HepG2 (cell line): ENCODE data around the gene TLDC2. TPM values are rescaled to one million over a fixed set of nuclear protein-coding genes. Genes with fewer than 3 reads are reported as not detected.

Source experiments
- DPF2 ChIP-seq: sonication (generic); formaldehyde crosslinking; IDR thresholded peaks from 2 replicates; pipeline ENCODE4 v1.4.0; 2020; ENCODE audit warnings: mild to moderate bottlenecking, low read depth, missing genetic modification reagents, borderline replicate concordance
- ERF ChIP-seq: IDR thresholded peaks from 2 replicates; pipeline ENCODE4 v1.6.1; 2018; ENCODE audit warnings: missing biosample characterization, missing genetic modification reagents
- KAT8 ChIP-seq: IDR thresholded peaks from 2 replicates; pipeline ENCODE4 v1.6.1; 2016; ENCODE audit warnings: missing genetic modification reagents, missing compliant biosample characterization
- MYC ChIP-seq: sonication (generic); formaldehyde crosslinking; IDR thresholded peaks from 2 replicates; pipeline ENCODE4 v1.9.0; 2021; ENCODE audit warnings: missing genetic modification reagents, borderline replicate concordance
- SOX5 ChIP-seq: IDR thresholded peaks from 2 replicates; pipeline ENCODE4 v1.6.1; 2016; ENCODE audit warnings: borderline replicate concordance
- SRSF1 ChIP-seq: fragments of 200-400 bp; formaldehyde crosslinking; optimal IDR thresholded peaks from 2 replicates; pipeline ENCODE3; 2017; ENCODE audit warnings: mild to moderate bottlenecking, low read depth, low read length, moderate library complexity
- ZNF232 ChIP-seq: sonication (generic); formaldehyde crosslinking; IDR thresholded peaks from 2 replicates; pipeline ENCODE4 v1.4.0; 2020; ENCODE audit warnings: missing genetic modification reagents, borderline replicate concordance
- ZNF251 ChIP-seq: sonication (generic); formaldehyde crosslinking; IDR thresholded peaks from 2 replicates; pipeline ENCODE4 v1.9.0; 2021; ENCODE audit warnings: mild to moderate bottlenecking, missing genetic modification reagents
- ZNF326 ChIP-seq: sonication (generic); formaldehyde crosslinking; IDR thresholded peaks from 2 replicates; pipeline ENCODE4 v1.4.0; 2020; ENCODE audit warnings: missing genetic modification reagents, borderline replicate concordance
- ZNF34 ChIP-seq: sonication (generic); formaldehyde crosslinking; IDR thresholded peaks from 2 replicates; pipeline ENCODE4 v1.4.0; 2020; ENCODE audit warnings: mild to moderate bottlenecking, missing genetic modification reagents, borderline replicate concordance
- ZNF660 ChIP-seq: sonication (generic); formaldehyde crosslinking; IDR thresholded peaks from 2 replicates; pipeline ENCODE4 v1.5.1; 2020; ENCODE audit warnings: mild to moderate bottlenecking, low read depth, missing genetic modification reagents, borderline replicate concordance
- ZNF761 ChIP-seq: sonication (generic); formaldehyde crosslinking; conservative IDR thresholded peaks from 2 replicates; pipeline ENCODE4 v1.4.0; 2020; ENCODE audit warnings: mild to moderate bottlenecking, missing genetic modification reagents
- polyA plus RNA-seq, 8 experiments: library from polyadenylated mRNA; depleted of rRNA in 3 of 8; stranded (reverse) in 7 of 8; unstranded in 1 of 8; fragments of >200 nt; fragmentation: Illumina TruSeq in 4 of 8; extraction: Trizol in 4 of 8; gene quantifications; 2 replicates each; pipeline versions ENCODE4 v1.2.1 to v1.2.3, GENCODE V29; 2011 to 2016; ENCODE audit warnings: low read depth in 4 of 8, missing spikeins in 1 of 8, mixed read lengths in 1 of 8; ENCODE audit not compliant: insufficient read depth in 1 of 8
- total RNA-seq, 5 experiments: library from RNA; depleted of rRNA; stranded (reverse); fragments of >200 nt; fragmentation: Illumina TruSeq; extraction: Trizol; gene quantifications; 2 replicates each; pipeline ENCODE4 v1.2.3, GENCODE V29; 2016; ENCODE audit warnings: low read depth in 1 of 5
- TF ChIP-seq, protein P1 (sequence below): sonication (generic); formaldehyde crosslinking; IDR thresholded peaks from 2 replicates; pipeline ENCODE4 v1.5.1; 2020; ENCODE audit warnings: mild to moderate bottlenecking, missing genetic modification reagents, moderate library complexity
- TF ChIP-seq, protein P2 (sequence below): sonication (generic); formaldehyde crosslinking; IDR thresholded peaks from 2 replicates; pipeline ENCODE4 v1.5.1; 2020; ENCODE audit warnings: missing genetic modification reagents, mild to moderate bottlenecking, borderline replicate concordance
- TF ChIP-seq, protein P3 (sequence below): sonication (generic); formaldehyde crosslinking; IDR thresholded peaks from 2 replicates; pipeline ENCODE4 v1.9.0; 2022; ENCODE audit warnings: low read depth, missing genetic modification reagents
- TF ChIP-seq, protein P4 (sequence below): sonication (generic); formaldehyde crosslinking; IDR thresholded peaks from 2 replicates; pipeline ENCODE4 v1.4.0; 2020; ENCODE audit warnings: missing genetic modification reagents
- TF ChIP-seq, protein P5 (sequence below): fragments of 450-650 bp; IDR thresholded peaks from 2 replicates; pipeline ENCODE4 v1.6.1; 2017; ENCODE audit warnings: mild to moderate bottlenecking

The TLDC2 gene
- total and polyA plus RNA-seq, 2 of the 13 experiments (the other 11 are each of a cell fraction or from before 2014, with no cell fraction given): 1.5 to 1.6 TPM

DNA sequence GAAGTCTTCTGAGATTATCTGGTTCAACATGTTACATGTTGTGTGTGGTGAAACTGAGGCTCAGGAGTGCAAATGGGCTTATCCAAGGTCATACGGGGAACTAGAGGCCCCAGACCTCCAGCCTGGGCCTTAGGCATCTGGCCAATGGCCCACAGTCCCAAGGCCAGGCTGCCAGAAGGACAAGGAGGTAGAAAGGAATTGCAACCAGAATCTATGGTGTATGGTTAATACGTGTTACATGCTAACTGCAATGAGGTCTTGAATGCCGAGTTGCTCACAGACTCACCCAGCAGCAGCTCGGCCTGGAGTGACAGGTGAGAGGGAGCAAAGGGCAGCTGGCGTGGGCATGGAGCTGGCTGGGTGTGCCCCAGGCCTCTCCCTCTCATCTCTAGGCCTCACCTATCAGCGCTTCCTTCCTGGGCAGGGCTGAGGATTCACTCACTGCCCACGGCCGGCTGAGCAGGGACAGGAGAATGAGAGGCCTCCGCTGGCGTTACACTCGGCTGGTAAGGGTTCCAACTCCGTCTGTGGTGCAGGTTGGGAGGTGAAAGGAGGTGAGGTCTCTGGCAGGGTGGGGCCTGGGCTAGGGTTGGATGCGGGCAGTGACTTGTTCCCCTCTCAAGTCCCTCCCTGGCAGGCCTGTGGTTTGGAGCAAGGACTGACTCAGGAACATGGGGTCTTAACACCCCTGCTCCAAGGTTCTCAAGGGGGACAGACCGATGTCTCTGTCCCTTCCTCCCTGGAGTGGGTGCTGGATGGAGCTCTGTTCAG, at the start of gene TLDC2 (continued):
- TF ChIP-seq, protein P1, sequence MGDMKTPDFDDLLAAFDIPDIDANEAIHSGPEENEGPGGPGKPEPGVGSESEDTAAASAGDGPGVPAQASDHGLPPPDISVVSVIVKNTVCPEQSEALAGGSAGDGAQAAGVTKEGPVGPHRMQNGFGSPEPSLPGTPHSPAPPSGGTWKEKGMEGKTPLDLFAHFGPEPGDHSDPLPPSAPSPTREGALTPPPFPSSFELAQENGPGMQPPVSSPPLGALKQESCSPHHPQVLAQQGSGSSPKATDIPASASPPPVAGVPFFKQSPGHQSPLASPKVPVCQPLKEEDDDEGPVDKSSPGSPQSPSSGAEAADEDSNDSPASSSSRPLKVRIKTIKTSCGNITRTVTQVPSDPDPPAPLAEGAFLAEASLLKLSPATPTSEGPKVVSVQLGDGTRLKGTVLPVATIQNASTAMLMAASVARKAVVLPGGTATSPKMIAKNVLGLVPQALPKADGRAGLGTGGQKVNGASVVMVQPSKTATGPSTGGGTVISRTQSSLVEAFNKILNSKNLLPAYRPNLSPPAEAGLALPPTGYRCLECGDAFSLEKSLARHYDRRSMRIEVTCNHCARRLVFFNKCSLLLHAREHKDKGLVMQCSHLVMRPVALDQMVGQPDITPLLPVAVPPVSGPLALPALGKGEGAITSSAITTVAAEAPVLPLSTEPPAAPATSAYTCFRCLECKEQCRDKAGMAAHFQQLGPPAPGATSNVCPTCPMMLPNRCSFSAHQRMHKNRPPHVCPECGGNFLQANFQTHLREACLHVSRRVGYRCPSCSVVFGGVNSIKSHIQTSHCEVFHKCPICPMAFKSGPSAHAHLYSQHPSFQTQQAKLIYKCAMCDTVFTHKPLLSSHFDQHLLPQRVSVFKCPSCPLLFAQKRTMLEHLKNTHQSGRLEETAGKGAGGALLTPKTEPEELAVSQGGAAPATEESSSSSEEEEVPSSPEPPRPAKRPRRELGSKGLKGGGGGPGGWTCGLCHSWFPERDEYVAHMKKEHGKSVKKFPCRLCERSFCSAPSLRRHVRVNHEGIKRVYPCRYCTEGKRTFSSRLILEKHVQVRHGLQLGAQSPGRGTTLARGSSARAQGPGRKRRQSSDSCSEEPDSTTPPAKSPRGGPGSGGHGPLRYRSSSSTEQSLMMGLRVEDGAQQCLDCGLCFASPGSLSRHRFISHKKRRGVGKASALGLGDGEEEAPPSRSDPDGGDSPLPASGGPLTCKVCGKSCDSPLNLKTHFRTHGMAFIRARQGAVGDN: peak; percentile 95
- TF ChIP-seq ZNF251 (CRISPR knock-in tag) (peak; percentile 48; the same call in 1 of the 2 replicates), ZNF34 (CRISPR knock-in tag) (peak; percentile 81; the same call in 1 of the 2 replicates), ERF (CRISPR knock-in tag) (peak; percentile 40; the same call in 1 of the 2 replicates), ZNF761 (CRISPR knock-in tag) (peak; percentile 69), MYC (peak; percentile 48), ZNF660 (CRISPR knock-in tag) (0 out of 2 replicates have a peak, but pooled peaks have one; percentile 44), SOX5 (CRISPR knock-in tag) (0 out of 2 replicates have a peak, but pooled peaks have one; percentile 23), ZNF232 (CRISPR knock-in tag) (peak; percentile 63; the same call in 1 of the 2 replicates), SRSF1 (peak; percentile 82), ZNF326 (CRISPR knock-in tag) (0 out of 2 replicates have a peak, but pooled peaks have one; percentile 5), KAT8 (CRISPR knock-in tag) (peak; percentile 73; the same call in 1 of the 2 replicates), DPF2 (CRISPR knock-in tag) (peak; percentile 22; the same call in 1 of the 2 replicates)
- TF ChIP-seq, protein P2, sequence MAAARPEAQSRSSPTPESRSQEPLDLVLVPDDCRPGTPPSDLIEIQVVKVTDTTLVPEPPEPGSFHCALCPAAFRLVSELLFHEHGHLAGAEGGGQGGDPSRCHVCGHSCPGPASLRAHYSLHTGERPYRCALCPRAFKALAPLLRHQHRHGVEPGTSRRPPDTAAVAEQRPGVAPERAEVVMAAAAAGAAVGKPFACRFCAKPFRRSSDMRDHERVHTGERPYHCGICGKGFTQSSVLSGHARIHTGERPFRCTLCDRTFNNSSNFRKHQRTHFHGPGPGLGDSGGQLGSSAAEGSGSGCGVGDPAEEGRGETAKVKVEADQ (CRISPR knock-in tag): no peak
- TF ChIP-seq, protein P3, sequence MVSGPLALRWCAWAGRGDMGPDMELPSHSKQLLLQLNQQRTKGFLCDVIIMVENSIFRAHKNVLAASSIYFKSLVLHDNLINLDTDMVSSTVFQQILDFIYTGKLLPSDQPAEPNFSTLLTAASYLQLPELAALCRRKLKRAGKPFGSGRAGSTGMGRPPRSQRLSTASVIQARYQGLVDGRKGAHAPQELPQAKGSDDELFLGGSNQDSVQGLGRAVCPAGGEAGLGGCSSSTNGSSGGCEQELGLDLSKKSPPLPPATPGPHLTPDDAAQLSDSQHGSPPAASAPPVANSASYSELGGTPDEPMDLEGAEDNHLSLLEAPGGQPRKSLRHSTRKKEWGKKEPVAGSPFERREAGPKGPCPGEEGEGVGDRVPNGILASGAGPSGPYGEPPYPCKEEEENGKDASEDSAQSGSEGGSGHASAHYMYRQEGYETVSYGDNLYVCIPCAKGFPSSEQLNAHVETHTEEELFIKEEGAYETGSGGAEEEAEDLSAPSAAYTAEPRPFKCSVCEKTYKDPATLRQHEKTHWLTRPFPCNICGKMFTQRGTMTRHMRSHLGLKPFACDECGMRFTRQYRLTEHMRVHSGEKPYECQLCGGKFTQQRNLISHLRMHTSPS (CRISPR knock-in tag): peak; percentile 99
- TF ChIP-seq, protein P4, sequence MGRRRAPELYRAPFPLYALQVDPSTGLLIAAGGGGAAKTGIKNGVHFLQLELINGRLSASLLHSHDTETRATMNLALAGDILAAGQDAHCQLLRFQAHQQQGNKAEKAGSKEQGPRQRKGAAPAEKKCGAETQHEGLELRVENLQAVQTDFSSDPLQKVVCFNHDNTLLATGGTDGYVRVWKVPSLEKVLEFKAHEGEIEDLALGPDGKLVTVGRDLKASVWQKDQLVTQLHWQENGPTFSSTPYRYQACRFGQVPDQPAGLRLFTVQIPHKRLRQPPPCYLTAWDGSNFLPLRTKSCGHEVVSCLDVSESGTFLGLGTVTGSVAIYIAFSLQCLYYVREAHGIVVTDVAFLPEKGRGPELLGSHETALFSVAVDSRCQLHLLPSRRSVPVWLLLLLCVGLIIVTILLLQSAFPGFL: 0 out of 2 replicates have a peak, but pooled peaks have one; percentile 79
- TF ChIP-seq, protein P5, sequence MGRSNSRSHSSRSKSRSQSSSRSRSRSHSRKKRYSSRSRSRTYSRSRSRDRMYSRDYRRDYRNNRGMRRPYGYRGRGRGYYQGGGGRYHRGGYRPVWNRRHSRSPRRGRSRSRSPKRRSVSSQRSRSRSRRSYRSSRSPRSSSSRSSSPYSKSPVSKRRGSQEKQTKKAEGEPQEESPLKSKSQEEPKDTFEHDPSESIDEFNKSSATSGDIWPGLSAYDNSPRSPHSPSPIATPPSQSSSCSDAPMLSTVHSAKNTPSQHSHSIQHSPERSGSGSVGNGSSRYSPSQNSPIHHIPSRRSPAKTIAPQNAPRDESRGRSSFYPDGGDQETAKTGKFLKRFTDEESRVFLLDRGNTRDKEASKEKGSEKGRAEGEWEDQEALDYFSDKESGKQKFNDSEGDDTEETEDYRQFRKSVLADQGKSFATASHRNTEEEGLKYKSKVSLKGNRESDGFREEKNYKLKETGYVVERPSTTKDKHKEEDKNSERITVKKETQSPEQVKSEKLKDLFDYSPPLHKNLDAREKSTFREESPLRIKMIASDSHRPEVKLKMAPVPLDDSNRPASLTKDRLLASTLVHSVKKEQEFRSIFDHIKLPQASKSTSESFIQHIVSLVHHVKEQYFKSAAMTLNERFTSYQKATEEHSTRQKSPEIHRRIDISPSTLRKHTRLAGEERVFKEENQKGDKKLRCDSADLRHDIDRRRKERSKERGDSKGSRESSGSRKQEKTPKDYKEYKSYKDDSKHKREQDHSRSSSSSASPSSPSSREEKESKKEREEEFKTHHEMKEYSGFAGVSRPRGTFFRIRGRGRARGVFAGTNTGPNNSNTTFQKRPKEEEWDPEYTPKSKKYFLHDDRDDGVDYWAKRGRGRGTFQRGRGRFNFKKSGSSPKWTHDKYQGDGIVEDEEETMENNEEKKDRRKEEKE: no peak
